Tibial artery (tissue), 4 donors: ENCODE data around the gene LYPD3.

Source experiments
- DNase-seq, 2 donors: peaks; one replicate each; pipeline ENCODE4 v3.0.0-alpha.2; 2019
- H3K27ac ChIP-seq, 2 donors: fragments of 200-600 bp; sonication (generic) in 1 of 2; 1 replicate in 1 of 2; 2 replicates in 1 of 2; pipeline ENCODE4 v1.5.1; 2018 to 2019; ENCODE audit warnings: mild to moderate bottlenecking in 1 of 2
- H3K27me3 ChIP-seq, 2 donors: fragments of 200-600 bp; sonication (generic) in 1 of 2; one replicate each; pipeline versions ENCODE4 v1.5.1 to v1.6.0; 2016 to 2019
- H3K36me3 ChIP-seq, 3 donors: fragments of 200-600 bp; sonication (generic) in 2 of 3; one replicate each; pipeline ENCODE4 v1.5.1; 2016 to 2019; ENCODE audit warnings: mild to moderate bottlenecking in 2 of 3
- H3K4me1 ChIP-seq, 4 donors: fragments of 200-600 bp; sonication (generic) in 2 of 4; 1 replicate in 3 of 4; 2 replicates in 1 of 4; pipeline ENCODE4 v1.5.1; 2016 to 2019
- H3K4me3 ChIP-seq, 2 donors: fragments of 200-600 bp; sonication (generic) in 1 of 2; 1 replicate in 1 of 2; 2 replicates in 1 of 2; pipeline ENCODE4 v1.5.1; 2018 to 2019; ENCODE audit warnings: mild to moderate bottlenecking in 2 of 2
- H3K9me3 ChIP-seq, 3 donors: fragments of 200-600 bp; sonication (generic) in 1 of 3; one replicate each; pipeline ENCODE4 v1.5.1; 2016 to 2019
- intact Hi-C: fragments of 100-400 bp; cut with DNase I; formaldehyde crosslinking; loops from one replicate; pipeline ENCODE4 v1.15.0; 2023; ENCODE audit warnings: low total_unique reads
- TF ChIP-seq, protein P1 (sequence below), 2 experiments: fragments of 200-600 bp in 1 of 2; fragments of 450-650 bp in 1 of 2; IDR thresholded peaks; one replicate each; pipeline ENCODE4 v1.5.1; 2017 to 2019; ENCODE audit warnings: antibody characterized with exemption in 2 of 2, mild to moderate bottlenecking in 1 of 2, moderate library complexity in 1 of 2

Gene LYPD3

DNA sequence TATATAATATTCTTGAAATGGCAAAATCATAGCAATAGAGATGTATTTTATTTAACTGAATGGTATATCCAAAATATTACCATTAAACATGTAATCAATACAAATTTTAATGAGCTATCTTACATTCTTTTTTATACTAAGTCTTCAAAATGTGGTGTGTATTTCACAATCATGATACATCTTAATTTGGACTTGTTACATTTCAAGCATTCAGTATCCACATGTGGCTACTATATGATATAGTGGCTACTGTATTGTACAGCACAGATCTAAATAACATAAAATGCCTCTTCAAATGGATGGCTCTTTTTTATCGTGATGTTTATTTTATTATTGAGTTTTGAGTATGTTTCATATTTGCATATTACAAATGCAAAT is 42.7 kb downstream of the LYPD3 start:
- no peak overlapping the region for H3K27ac ChIP-seq
- no peaks in the 10 kb centered on the region for H3K4me1 ChIP-seq
- no peaks in the 10 kb centered on the region for H3K36me3 ChIP-seq
- no peak overlapping the region for H3K4me3 ChIP-seq
- no peaks in the 10 kb centered on the region for H3K9me3 ChIP-seq
- intact Hi-C loops = no loop called here
- DNase-seq = no peak
- TF ChIP-seq, protein P1, sequence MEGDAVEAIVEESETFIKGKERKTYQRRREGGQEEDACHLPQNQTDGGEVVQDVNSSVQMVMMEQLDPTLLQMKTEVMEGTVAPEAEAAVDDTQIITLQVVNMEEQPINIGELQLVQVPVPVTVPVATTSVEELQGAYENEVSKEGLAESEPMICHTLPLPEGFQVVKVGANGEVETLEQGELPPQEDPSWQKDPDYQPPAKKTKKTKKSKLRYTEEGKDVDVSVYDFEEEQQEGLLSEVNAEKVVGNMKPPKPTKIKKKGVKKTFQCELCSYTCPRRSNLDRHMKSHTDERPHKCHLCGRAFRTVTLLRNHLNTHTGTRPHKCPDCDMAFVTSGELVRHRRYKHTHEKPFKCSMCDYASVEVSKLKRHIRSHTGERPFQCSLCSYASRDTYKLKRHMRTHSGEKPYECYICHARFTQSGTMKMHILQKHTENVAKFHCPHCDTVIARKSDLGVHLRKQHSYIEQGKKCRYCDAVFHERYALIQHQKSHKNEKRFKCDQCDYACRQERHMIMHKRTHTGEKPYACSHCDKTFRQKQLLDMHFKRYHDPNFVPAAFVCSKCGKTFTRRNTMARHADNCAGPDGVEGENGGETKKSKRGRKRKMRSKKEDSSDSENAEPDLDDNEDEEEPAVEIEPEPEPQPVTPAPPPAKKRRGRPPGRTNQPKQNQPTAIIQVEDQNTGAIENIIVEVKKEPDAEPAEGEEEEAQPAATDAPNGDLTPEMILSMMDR (IDR thresholded peaks at IDR 0.05) = no peak
- no peaks in the 10 kb centered on the region for H3K27me3 ChIP-seq

DNA sequence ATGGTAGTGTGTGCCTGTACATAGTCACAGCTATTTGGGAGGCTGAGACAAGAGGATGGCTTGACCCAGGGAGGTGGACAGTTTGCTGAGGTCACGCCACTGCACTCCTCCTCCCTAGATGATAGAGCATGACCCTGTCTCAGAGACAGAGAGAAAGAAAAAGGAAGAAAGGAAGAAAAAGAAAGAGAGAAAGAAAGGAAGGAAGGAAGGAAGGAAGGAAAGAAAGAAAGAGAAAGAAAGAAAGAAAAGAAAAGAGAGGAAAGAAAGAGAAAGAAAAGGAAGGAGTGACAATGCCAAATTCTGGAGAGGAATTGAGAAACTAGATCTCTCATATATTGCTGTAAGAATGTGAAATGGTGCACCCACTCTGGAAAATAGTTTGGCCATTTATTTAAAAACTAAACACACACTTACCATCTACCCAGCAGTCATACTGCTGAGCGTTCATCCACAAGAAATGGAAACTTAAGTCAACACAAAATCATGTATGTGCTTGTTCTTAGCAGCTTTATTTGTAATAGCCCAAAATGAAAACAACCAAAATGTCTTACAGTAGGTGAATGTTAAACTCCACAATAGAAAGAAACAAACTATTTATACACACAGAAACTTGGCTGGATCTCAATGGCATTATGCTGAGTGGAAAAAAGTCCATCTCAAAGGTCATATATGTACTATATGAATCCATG is 43.3 kb downstream of the LYPD3 start:
- Histone ChIP-seq H3K4me1 (no peaks in the 10 kb centered on the region), H3K27ac (no peak overlapping the region), H3K36me3 (no peaks in the 10 kb centered on the region), H3K27me3 (no peaks in the 10 kb centered on the region), H3K9me3 (no peaks in the 10 kb centered on the region), H3K4me3 (no peak overlapping the region)
- intact Hi-C loops = no loop called here
- TF ChIP-seq, protein P1 (IDR thresholded peaks at IDR 0.05) = no peak
- no peak for DNase-seq

DNA sequence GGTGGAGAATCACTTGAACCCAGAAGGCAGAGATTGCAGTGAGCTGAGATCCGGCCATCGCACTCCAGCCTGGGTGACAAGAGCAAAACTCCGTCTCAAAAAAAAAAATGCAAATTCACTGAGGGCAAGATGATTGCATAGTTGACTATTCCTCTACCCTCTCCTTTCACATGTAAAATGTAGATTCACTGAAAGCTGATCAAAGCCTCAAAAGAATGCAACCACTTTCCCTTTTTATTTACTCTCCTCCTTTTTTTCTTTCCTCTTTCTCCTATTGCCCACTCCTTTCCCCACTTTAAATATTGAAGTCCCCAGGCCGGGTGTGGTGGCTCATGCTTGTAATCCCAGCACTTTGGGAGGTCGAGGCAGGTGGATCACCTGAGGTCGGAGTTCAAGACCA is 44.5 kb downstream of the LYPD3 start:
- no peak overlapping the region for H3K4me3 ChIP-seq
- no peak overlapping the region for H3K27ac ChIP-seq
- no peaks in the 10 kb centered on the region for H3K9me3 ChIP-seq
- no peak for DNase-seq
- no peaks in the 10 kb centered on the region for H3K4me1 ChIP-seq
- no peaks in the 10 kb centered on the region for H3K27me3 ChIP-seq
- H3K36me3 ChIP-seq = no peaks in the 10 kb centered on the region
- intact Hi-C loops = no loop called here
- TF ChIP-seq, protein P1 (IDR thresholded peaks at IDR 0.05) = no peak

DNA sequence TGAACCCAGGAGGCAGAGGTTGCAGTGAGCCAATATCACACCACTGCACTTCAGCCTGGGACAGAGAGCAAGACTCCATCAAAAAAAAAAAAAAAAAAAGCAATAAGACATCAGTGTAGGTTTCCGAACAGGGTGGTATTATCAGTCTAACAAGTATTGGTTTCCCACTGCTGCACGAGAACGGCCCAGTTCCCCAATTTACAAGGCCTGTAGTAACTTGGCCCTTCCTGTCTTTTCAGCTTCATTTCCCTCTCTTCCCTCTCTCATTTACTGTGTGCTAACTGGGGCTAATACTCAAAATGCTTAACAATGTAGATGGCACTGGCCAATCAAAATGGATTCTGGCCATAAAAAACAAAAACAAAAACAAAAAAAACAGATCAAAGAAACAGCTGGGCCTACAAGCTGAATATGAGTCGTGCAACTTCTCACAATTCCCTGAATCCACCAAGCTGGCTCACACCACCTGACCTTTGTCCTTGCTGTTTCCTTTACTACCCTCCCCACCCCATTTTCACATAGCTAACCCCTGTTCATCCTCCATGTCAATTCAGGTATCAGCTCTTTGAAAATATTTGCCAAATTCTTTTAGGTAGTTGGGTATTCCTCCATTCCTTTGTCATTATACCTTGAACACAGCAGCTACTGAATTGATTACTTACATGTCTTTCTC is 48.3 kb downstream of the LYPD3 start:
- no peaks in the 10 kb centered on the region for H3K36me3 ChIP-seq
- intact Hi-C loops = no loop called here
- H3K27ac ChIP-seq = no peak overlapping the region
- no peaks in the 10 kb centered on the region for H3K4me1 ChIP-seq
- H3K9me3 ChIP-seq = no peaks in the 10 kb centered on the region
- TF ChIP-seq, protein P1 (IDR thresholded peaks at IDR 0.05) = no peak
- DNase-seq = no peak
- H3K4me3 ChIP-seq = no peak overlapping the region
- no peaks in the 10 kb centered on the region for H3K27me3 ChIP-seq

DNA sequence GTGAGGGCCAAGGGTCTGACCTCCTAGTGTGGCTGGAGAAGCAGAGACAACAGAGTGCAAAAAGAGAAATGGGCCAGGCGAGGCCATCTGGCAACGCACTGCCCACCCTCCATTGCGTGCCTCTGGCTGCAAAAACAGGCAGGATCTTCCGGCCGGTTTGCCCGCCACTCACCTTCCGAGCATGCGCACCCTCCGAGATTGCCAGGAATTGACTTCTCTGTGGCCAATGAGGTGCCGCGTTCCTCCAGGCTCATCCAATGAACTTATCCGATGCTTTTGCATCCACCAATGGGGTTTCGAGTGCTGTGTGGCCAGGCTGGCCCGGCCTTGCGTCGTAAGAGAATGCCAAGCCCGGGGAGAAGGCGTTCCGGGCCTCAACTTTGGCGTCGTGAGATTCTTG is 50.9 kb downstream of the LYPD3 start, which contains the start of gene TEX101:
Gene TEX101, plus strand, starts transcription at position 337 of the 400 bp plus-strand sequence. CDS start 1,030 bp downstream, outside the sequence.
- Histone ChIP-seq H3K36me3 (no peaks in the 10 kb centered on the region), H3K4me1 (no peaks in the 10 kb centered on the region), H3K27me3 (no peaks in the 10 kb centered on the region), H3K4me3 (no peak within 1 kb of the TSS), H3K9me3 (no peaks in the 10 kb centered on the region), H3K27ac (no peak within 1 kb of the TSS)
- no peak for DNase-seq
- TF ChIP-seq, protein P1 (IDR thresholded peaks at IDR 0.05) = no peak
- intact Hi-C loops = no loop called here
